ENCODE data around the gene CAMTA1. TPM values are rescaled to one million over a fixed set of nuclear protein-coding genes. Genes with fewer than 3 reads are reported as not detected.

Gene CAMTA1
- total and polyA plus RNA-seq, 4 donors: 48.1 to 140 (median 52.3) TPM

DNA sequence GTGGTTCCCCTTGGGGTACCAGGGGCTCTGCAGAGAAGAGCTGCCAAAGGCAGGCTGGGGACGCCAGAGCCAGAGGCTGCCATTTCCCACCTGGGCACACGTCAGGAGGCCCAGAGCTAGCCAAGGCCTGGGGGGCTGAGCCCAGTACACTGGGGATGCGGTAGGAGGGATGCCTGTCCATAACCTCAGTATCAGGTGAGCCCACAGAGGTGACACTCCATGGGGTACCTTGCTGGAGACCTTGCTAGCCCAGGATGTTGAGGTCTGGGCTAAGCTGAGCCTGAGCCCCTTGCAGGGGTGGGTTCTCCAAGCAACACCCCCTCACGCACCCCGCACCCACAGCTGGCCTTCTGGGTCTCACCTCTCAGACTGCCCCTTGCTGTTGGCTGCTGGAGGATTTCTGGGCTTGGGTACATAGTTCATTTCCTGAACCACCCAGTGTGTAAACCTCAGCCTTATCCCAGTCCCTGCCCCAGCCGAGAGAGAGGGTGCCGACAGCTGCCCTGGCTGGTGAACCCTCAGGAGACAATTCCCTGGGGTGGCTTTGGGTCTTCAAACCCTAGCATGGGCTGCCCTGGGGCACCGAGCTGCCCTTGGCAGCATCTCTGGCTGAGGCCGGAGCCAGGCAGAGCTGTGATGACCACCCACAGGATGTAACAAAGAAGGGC is 893.4 kb downstream of the CAMTA1 start:
- TF ChIP-seq, protein P1, sequence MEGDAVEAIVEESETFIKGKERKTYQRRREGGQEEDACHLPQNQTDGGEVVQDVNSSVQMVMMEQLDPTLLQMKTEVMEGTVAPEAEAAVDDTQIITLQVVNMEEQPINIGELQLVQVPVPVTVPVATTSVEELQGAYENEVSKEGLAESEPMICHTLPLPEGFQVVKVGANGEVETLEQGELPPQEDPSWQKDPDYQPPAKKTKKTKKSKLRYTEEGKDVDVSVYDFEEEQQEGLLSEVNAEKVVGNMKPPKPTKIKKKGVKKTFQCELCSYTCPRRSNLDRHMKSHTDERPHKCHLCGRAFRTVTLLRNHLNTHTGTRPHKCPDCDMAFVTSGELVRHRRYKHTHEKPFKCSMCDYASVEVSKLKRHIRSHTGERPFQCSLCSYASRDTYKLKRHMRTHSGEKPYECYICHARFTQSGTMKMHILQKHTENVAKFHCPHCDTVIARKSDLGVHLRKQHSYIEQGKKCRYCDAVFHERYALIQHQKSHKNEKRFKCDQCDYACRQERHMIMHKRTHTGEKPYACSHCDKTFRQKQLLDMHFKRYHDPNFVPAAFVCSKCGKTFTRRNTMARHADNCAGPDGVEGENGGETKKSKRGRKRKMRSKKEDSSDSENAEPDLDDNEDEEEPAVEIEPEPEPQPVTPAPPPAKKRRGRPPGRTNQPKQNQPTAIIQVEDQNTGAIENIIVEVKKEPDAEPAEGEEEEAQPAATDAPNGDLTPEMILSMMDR (IDR thresholded peaks at IDR 0.05; ENCODE audit: control extremely low read depth, extremely low read depth): no peak
- ATAC-seq (ENCODE audit: insufficient read depth, low FRiP score) (no peak), DNase-seq (no peak)
- no peaks in the 10 kb centered on the region for H3K36me3 ChIP-seq (ENCODE audit: control insufficient read depth in 4 of 4, insufficient read depth in 4 of 4, low read length in 4 of 4)
- H3K9ac ChIP-seq (ENCODE audit: insufficient read depth in 1 of 2, low read length in 2 of 2): no peak overlapping the region
- peaks cover 0 to 14% (median 0%) of the 10 kb centered on the region in 5 donors for H3K4me1 ChIP-seq (ENCODE audit: control insufficient read depth in 5 of 5, insufficient read depth in 5 of 5, low read length in 5 of 5)
- no peaks in the 10 kb centered on the region for H3K9me3 ChIP-seq (ENCODE audit: control insufficient read depth in 4 of 4, insufficient read depth in 3 of 4, low read length in 3 of 4)
- no peaks in the 10 kb centered on the region for H3K27me3 ChIP-seq (ENCODE audit: control insufficient read depth in 3 of 3, insufficient read depth in 3 of 3, low read length in 2 of 3)
- WGBS, 2 donors: 92 to 94% methylated on average over 9 of the region's 9 CpGs
- no peak overlapping the region for H3K27ac ChIP-seq (ENCODE audit: low read depth in 1 of 2, low read length in 1 of 2)
- no peak overlapping the region for H3K4me3 ChIP-seq

- no peak for ATAC-seq (ENCODE audit: insufficient read depth, low FRiP score)
- no peak for DNase-seq
- H3K36me3 ChIP-seq (ENCODE audit: control insufficient read depth in 4 of 4, insufficient read depth in 4 of 4, low read length in 4 of 4): no peaks in the 10 kb centered on the region
- H3K27ac ChIP-seq (ENCODE audit: low read depth in 1 of 2, low read length in 1 of 2): no peak overlapping the region
- H3K9me3 ChIP-seq (ENCODE audit: control insufficient read depth in 4 of 4, insufficient read depth in 3 of 4, low read length in 3 of 4): no peaks in the 10 kb centered on the region
- 86 to 92% methylated on average over 17 of the region's 17 CpGs for whole genome bisulfite sequencing, 2 donors
- no peak overlapping the region for H3K9ac ChIP-seq (ENCODE audit: insufficient read depth in 1 of 2, low read length in 2 of 2)
- TF ChIP-seq, protein P1 (IDR thresholded peaks at IDR 0.05; ENCODE audit: control extremely low read depth, extremely low read depth): no peak
- H3K27me3 ChIP-seq (ENCODE audit: control insufficient read depth in 3 of 3, insufficient read depth in 3 of 3, low read length in 2 of 3): no peaks in the 10 kb centered on the region
- H3K4me1 ChIP-seq (ENCODE audit: control insufficient read depth in 5 of 5, insufficient read depth in 5 of 5, low read length in 5 of 5): peaks cover 0 to 14% (median 0%) of the 10 kb centered on the region in 5 donors
- H3K4me3 ChIP-seq: no peak overlapping the region
Measured at GRCh38 chr1:7679159-7679872, 894.1 kb downstream of the CAMTA1 start.

DNA sequence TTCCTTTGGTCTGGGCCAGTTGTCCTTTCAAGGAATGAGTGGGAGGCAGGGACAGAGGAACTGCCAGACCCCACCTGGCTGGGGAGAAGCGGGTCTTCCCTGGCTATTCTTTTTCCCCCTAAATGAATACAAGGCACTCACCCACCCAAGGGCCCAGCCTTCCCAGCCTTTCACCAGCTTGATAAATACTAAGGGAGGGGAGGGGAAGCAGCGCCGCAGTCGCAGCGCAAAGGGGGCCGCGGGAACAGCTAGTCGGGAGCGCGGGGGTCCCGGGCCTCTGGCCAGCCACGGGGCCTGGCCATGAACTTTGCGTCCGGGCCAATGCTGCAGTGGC is 894.6 kb downstream of the CAMTA1 start:
- Histone ChIP-seq H3K27ac (ENCODE audit: low read depth in 1 of 2, low read length in 1 of 2) (no peak overlapping the region), H3K4me3 (peak overlapping the region; percentile 55), H3K9ac (ENCODE audit: insufficient read depth in 1 of 2, low read length in 2 of 2) (no peak overlapping the region), H3K4me1 (ENCODE audit: control insufficient read depth in 5 of 5, insufficient read depth in 5 of 5, low read length in 5 of 5) (peaks cover 0 to 14% (median 0%) of the 10 kb centered on the region in 5 donors), H3K9me3 (ENCODE audit: control insufficient read depth in 4 of 4, insufficient read depth in 3 of 4, low read length in 3 of 4) (no peaks in the 10 kb centered on the region), H3K36me3 (ENCODE audit: control insufficient read depth in 4 of 4, insufficient read depth in 4 of 4, low read length in 4 of 4) (no peaks in the 10 kb centered on the region), H3K27me3 (ENCODE audit: control insufficient read depth in 3 of 3, insufficient read depth in 3 of 3, low read length in 2 of 3) (no peaks in the 10 kb centered on the region)
- DNase-seq (no peak), ATAC-seq (ENCODE audit: insufficient read depth, low FRiP score) (no peak)
- 5 to 6% methylated on average over 10 to 14 of the region's 14 CpGs for WGBS, 2 donors
- TF ChIP-seq, protein P1 (IDR thresholded peaks at IDR 0.05; ENCODE audit: control extremely low read depth, extremely low read depth): no peak

Measured in lung (tissue), 12 donors.